C4-2B (cell line): ENCODE results near the gene PRKCA.

ENCODE experiments used
- ZFX ChIP-seq: fragments of 450-650 bp; IDR thresholded peaks from 2 replicates; pipeline ENCODE4 v1.6.1; 2017
- TF ChIP-seq, protein P1 (sequence below): fragments of 450-650 bp; conservative IDR thresholded peaks from 2 replicates; pipeline ENCODE4 v1.5.1; 2017; ENCODE audit warnings: mild to moderate bottlenecking

GRCh38 chr17:66271512-66271911 is 30.9 kb upstream of the PRKCA start:
- TF ChIP-seq, protein P1, sequence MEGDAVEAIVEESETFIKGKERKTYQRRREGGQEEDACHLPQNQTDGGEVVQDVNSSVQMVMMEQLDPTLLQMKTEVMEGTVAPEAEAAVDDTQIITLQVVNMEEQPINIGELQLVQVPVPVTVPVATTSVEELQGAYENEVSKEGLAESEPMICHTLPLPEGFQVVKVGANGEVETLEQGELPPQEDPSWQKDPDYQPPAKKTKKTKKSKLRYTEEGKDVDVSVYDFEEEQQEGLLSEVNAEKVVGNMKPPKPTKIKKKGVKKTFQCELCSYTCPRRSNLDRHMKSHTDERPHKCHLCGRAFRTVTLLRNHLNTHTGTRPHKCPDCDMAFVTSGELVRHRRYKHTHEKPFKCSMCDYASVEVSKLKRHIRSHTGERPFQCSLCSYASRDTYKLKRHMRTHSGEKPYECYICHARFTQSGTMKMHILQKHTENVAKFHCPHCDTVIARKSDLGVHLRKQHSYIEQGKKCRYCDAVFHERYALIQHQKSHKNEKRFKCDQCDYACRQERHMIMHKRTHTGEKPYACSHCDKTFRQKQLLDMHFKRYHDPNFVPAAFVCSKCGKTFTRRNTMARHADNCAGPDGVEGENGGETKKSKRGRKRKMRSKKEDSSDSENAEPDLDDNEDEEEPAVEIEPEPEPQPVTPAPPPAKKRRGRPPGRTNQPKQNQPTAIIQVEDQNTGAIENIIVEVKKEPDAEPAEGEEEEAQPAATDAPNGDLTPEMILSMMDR = no peak
- TF ChIP-seq ZFX = no peak
